Activated naive CD4-positive, alpha-beta T cell treated with anti-CD3 and anti-CD28 coated beads, Interleukin-2, amount 50 U/mL, for 16 hours (primary cell): Measurements from ENCODE around the gene TMEM270.

ENCODE experiments used
- DNase-seq: peaks from one replicate; pipeline ENCODE4 v3.0.0-alpha.2; 2020

The TMEM270 gene

DNA sequence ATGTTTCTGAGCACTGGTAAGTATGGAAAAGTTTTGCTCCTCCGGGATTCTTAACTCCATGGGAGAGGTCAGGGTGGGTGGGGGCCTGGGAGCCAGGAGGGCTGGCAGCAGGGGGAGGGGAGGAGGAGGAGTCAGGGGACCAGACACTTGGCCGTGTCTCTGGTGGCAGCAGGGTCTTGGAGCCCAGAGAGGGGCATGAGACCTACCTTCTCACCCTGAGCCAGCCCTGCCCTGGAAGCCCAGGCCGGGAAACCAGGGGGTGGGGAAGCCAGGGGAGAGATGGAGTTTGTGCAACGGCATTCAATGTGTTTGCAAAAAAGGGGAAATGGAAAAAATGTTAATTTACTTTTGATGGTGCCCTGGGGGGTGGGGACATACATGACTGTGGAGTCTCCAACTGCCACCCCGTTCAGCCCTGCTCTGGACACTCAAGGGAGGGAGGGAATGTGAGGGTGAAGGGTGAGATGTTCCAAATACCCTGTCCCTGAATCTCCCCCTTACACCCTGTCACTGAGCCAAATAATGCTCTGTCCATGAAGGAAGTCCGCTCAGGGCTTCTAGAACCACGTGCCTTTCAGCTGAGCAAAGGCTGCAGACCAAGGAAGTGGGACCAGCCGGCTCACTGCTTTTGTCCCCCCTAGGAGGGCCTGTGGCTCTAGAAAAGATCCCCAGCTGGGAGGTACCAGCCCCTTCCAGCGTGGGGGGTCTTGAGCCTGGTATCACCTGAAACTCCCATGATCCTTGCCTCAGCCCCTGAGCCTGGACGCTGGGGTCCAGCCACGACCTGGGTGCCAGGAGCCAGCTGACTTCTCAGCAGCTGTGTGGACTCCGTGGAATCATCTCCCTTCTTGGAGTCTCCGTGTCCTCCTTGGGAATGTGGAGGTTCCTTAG, 48.3 kb downstream of the TMEM270 start:
- no peak for DNase-seq

DNA sequence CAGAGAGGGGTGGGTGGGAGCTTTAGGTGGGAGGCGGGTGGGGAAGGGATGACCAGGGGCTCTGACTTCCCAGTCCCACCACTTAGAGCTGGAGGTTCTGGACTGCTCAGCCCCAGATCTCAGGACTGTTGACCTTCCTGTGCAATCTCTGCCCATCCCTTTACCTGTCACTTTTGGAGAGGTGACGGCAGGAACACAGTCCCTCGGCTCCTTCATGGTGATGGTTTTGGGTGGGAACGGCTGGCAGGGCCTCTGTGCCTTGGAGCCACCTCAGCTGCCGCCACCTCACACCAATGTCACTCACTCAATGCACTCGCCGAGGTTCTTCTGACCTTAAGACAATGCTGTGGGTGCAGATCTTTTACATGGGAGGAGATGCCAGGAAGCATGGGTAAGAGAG, 49.0 kb downstream of the TMEM270 start:
- DNase-seq: no peak

DNA sequence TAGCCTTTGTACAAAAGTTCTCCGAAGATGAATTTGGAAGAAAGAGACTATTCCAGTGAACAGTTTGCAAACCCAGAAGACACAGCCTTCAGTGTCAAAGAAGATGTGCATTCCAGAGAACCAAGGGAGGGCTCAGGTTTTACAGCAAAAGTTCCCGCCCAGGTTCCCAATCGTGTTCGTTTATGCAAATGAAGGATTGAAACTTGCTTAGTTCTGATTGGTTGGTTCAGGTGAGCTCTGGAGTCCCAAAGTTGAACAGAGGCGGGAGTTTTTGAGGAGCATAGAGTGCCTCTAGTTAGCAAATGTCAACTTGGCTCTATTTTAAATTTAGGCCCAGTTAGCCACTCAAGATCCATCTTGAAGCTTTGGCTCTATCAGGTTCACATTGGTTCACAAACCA, 51.3 kb downstream of the TMEM270 start:
- DNase-seq: no peak
